ENCODE measurements around the gene CHRNA4.

DNA sequence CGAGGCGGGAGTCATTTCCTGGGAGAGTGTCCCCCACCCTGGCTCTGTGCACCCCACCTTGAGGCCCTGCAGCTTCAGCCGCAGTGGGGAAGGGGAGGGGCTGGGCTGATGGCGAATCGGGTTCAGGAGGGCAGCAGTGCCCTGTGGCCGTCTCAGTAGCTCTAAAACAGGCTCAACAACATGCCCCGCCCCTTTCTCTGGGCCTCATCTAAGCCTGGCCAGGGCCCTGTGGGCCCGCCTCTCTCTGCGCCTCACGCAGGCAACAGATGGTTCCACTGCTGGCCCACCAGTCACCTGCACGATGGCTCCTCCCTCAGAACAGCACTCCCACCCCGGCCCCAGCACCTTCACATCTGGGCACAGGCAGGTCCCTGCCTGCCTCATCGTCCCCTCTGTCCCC lies 30.2 kb downstream of the CHRNA4 start:
- TF ChIP-seq CTCF (conservative IDR thresholded peaks at IDR 0.05 in 1 of 2, IDR thresholded peaks at IDR 0.05 in 1 of 2; ENCODE audit: low read depth in 1 of 2, low read length in 2 of 2): no peak
- TF ChIP-seq EZH2 (IDR thresholded peaks at IDR 0.05; ENCODE audit: low read length, missing control alignments): no peak

All from fibroblast of lung (primary cell).